ENCODE results near the gene CAPN5. TPM values are rescaled to one million over a fixed set of nuclear protein-coding genes. Genes with fewer than 3 reads are reported as not detected.

The CAPN5 gene
- total and polyA plus RNA-seq, 2 of the 13 experiments (the other 11 are each of a cell fraction or from before 2014, with no cell fraction given), result 0.27 to 1.2 TPM

DNA sequence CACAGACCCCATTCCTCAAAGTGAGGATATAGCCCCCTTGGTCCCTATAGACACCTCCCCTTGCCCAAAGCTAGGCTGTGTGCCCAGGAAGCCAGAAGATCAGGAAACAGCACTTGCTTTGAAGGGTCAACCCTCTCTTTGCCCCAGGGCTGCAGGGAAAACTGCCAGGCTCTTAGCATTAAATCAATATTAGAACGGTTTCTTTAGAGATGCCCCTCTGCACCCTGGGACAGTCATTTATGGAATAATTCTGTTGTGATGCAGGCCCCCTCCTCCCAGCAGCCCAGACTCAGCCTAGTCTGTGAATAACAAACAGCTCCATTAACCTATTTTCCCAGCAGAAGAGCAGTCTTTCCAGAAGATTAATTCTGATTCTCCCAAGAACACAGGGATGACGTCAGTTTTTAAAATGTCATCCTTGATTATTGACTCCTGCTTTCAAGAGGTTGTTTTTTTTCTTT is 11.6 kb upstream of the CAPN5 start (continued):
- TF ChIP-seq, protein P1, sequence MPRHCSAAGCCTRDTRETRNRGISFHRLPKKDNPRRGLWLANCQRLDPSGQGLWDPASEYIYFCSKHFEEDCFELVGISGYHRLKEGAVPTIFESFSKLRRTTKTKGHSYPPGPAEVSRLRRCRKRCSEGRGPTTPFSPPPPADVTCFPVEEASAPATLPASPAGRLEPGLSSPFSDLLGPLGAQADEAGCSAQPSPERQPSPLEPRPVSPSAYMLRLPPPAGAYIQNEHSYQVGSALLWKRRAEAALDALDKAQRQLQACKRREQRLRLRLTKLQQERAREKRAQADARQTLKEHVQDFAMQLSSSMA (CRISPR knock-in tag; IDR thresholded peaks at IDR 0.05), result no peak
- TF ChIP-seq ZNF552 (CRISPR knock-in tag; IDR thresholded peaks at IDR 0.05; ENCODE audit: borderline replicate concordance) (no peak), CREB1 (IDR thresholded peaks at IDR 0.05) (peak; percentile 70), CREB1 (CRISPR knock-in tag; IDR thresholded peaks at IDR 0.05) (no peak), ATF7 (IDR thresholded peaks at IDR 0.05) (peak; percentile 95), ATF7 (CRISPR knock-in tag; IDR thresholded peaks at IDR 0.05) (no peak), ZNF839 (CRISPR knock-in tag; IDR thresholded peaks at IDR 0.05; ENCODE audit: borderline replicate concordance) (no peak)
- TF ChIP-seq, protein P2, sequence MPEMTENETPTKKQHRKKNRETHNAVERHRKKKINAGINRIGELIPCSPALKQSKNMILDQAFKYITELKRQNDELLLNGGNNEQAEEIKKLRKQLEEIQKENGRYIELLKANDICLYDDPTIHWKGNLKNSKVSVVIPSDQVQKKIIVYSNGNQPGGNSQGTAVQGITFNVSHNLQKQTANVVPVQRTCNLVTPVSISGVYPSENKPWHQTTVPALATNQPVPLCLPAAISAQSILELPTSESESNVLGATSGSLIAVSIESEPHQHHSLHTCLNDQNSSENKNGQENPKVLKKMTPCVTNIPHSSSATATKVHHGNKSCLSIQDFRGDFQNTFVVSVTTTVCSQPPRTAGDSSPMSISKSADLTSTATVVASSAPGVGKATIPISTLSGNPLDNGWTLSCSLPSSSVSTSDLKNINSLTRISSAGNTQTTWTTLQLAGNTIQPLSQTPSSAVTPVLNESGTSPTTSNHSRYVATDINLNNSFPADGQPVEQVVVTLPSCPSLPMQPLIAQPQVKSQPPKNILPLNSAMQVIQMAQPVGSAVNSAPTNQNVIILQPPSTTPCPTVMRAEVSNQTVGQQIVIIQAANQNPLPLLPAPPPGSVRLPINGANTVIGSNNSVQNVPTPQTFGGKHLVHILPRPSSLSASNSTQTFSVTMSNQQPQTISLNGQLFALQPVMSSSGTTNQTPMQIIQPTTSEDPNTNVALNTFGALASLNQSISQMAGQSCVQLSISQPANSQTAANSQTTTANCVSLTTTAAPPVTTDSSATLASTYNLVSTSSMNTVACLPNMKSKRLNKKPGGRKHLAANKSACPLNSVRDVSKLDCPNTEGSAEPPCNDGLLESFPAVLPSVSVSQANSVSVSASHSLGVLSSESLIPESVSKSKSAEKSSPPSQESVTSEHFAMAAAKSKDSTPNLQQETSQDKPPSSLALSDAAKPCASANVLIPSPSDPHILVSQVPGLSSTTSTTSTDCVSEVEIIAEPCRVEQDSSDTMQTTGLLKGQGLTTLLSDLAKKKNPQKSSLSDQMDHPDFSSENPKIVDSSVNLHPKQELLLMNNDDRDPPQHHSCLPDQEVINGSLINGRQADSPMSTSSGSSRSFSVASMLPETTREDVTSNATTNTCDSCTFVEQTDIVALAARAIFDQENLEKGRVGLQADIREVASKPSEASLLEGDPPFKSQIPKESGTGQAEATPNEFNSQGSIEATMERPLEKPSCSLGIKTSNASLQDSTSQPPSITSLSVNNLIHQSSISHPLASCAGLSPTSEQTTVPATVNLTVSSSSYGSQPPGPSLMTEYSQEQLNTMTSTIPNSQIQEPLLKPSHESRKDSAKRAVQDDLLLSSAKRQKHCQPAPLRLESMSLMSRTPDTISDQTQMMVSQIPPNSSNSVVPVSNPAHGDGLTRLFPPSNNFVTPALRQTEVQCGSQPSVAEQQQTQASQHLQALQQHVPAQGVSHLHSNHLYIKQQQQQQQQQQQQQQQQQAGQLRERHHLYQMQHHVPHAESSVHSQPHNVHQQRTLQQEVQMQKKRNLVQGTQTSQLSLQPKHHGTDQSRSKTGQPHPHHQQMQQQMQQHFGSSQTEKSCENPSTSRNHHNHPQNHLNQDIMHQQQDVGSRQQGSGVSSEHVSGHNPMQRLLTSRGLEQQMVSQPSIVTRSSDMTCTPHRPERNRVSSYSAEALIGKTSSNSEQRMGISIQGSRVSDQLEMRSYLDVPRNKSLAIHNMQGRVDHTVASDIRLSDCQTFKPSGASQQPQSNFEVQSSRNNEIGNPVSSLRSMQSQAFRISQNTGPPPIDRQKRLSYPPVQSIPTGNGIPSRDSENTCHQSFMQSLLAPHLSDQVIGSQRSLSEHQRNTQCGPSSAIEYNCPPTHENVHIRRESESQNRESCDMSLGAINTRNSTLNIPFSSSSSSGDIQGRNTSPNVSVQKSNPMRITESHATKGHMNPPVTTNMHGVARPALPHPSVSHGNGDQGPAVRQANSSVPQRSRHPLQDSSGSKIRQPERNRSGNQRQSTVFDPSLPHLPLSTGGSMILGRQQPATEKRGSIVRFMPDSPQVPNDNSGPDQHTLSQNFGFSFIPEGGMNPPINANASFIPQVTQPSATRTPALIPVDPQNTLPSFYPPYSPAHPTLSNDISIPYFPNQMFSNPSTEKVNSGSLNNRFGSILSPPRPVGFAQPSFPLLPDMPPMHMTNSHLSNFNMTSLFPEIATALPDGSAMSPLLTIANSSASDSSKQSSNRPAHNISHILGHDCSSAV (CRISPR knock-in tag; IDR thresholded peaks at IDR 0.05; ENCODE audit: borderline replicate concordance), result no peak

All from HepG2 (cell line).